Loucy (cell line): Measurements from ENCODE around the gene SLC9A8.

ENCODE experiments used
- H2AFZ ChIP-seq: fragments of 200-600 bp; sonication (generic); 2 replicates; pipeline ENCODE4 v1.6.0; 2016; ENCODE audit warnings: antibody characterized with exemption, mild to moderate bottlenecking, low read length, moderate library complexity
- H3F3A ChIP-seq: fragments of 200-600 bp; 2 replicates; pipeline ENCODE4 v1.6.0; 2016; ENCODE audit warnings: antibody characterized with exemption, low read depth, mild to moderate bottlenecking
- H3K27me3 ChIP-seq: fragments of 200-600 bp; sonication (generic); 2 replicates; pipeline ENCODE4 v1.6.1; 2014; ENCODE audit warnings: low read length, mild to moderate bottlenecking; ENCODE audit not compliant: insufficient read depth, poor library complexity, severe bottlenecking
- H3K36me3 ChIP-seq: fragments of 200-600 bp; sonication (generic); 2 replicates; pipeline ENCODE4 v1.6.1; 2016; ENCODE audit warnings: low read length; ENCODE audit not compliant: insufficient read depth
- H3K4me1 ChIP-seq: fragments of 200-600 bp; sonication (generic); 2 replicates; pipeline ENCODE4 v1.5.1; 2014; ENCODE audit warnings: low read length, mild to moderate bottlenecking; ENCODE audit not compliant: insufficient read depth, poor library complexity, severe bottlenecking
- H3K4me2 ChIP-seq: fragments of 200-600 bp; sonication (generic); 2 replicates; pipeline ENCODE4 v1.6.0; 2014; ENCODE audit warnings: antibody characterized with exemption, low read length, low read depth, mild to moderate bottlenecking; ENCODE audit not compliant: poor library complexity, severe bottlenecking
- H3K4me3 ChIP-seq: fragments of 200-600 bp; sonication (generic); 2 replicates; pipeline ENCODE4 v1.5.1; 2014; ENCODE audit warnings: low read length, mild to moderate bottlenecking, mixed read lengths; ENCODE audit not compliant: poor library complexity, severe bottlenecking
- H3K79me2 ChIP-seq: fragments of 200-600 bp; sonication (generic); 2 replicates; pipeline ENCODE4 v1.6.1; 2014; ENCODE audit warnings: low read length; ENCODE audit not compliant: insufficient read depth
- H3K9ac ChIP-seq: fragments of 200-600 bp; sonication (generic); 2 replicates; pipeline ENCODE4 v1.6.0; 2014; ENCODE audit warnings: mild to moderate bottlenecking, low read depth, low read length, moderate library complexity; ENCODE audit not compliant: poor library complexity, severe bottlenecking
- H3K9me2 ChIP-seq: fragments of 200-600 bp; sonication (generic); replicated peaks from 2 replicates; pipeline ENCODE4 v1.6.1; 2016; ENCODE audit warnings: low read depth, low read length, mixed read lengths
- H3K9me3 ChIP-seq: fragments of 200-600 bp; sonication (generic); 2 replicates; pipeline ENCODE4 v1.6.1; 2014; ENCODE audit warnings: mild to moderate bottlenecking, antibody characterized with exemption, low read length, low read depth; ENCODE audit not compliant: insufficient read depth
- H4K20me1 ChIP-seq: fragments of 200-600 bp; sonication (generic); 2 replicates; pipeline ENCODE4 v1.6.0; 2014; ENCODE audit warnings: antibody characterized with exemption, low read length, mild to moderate bottlenecking; ENCODE audit not compliant: insufficient read depth, poor library complexity, severe bottlenecking
- CTCF ChIP-seq: fragments of 200-600 bp; sonication (generic); conservative IDR thresholded peaks from 2 replicates; pipeline ENCODE4 v1.5.1; 2014; ENCODE audit warnings: mild to moderate bottlenecking, antibody characterized with exemption, low read length
- EZH2phosphoT487 ChIP-seq: fragments of 200-600 bp; IDR thresholded peaks from 2 replicates; pipeline ENCODE4 v1.6.1; 2018; ENCODE audit warnings: antibody characterized with exemption, mild to moderate bottlenecking, moderate library complexity, borderline replicate concordance

SLC9A8 gene

GRCh38 chr20:49878977-49879376 is 66.3 kb downstream of the SLC9A8 start:
- Histone ChIP-seq H3K27me3 (no peaks in the 10 kb centered on the region), H3K4me2 (no peak overlapping the region), H3K9ac (no peak overlapping the region), H3K79me2 (no peaks in the 10 kb centered on the region), H3K36me3 (peaks cover 12% of the 10 kb centered on the region; the same call in 1 of the 2 replicates), H3K4me3 (no peak overlapping the region), H3K9me2 (no peaks in the 10 kb centered on the region), H3K4me1 (no peaks in the 10 kb centered on the region), H2AFZ (no peak overlapping the region), H3F3A (no peaks in the 10 kb centered on the region), H4K20me1 (no peaks in the 10 kb centered on the region), H3K9me3 (no peaks in the 10 kb centered on the region)
- TF ChIP-seq EZH2phosphoT487 (no peak), CTCF (no peak)

- no peak overlapping the region for H3K9ac ChIP-seq
- TF ChIP-seq CTCF, result no peak
- TF ChIP-seq EZH2phosphoT487, result no peak
- no peak overlapping the region for H2AFZ ChIP-seq
- no peaks in the 10 kb centered on the region for H3K4me1 ChIP-seq
- no peaks in the 10 kb centered on the region for H3F3A ChIP-seq
- peaks cover 23% of the 10 kb centered on the region; the same call in 1 of the 2 replicates for H3K36me3 ChIP-seq
- no peaks in the 10 kb centered on the region for H3K27me3 ChIP-seq
- no peaks in the 10 kb centered on the region for H3K79me2 ChIP-seq
- H4K20me1 ChIP-seq, result no peaks in the 10 kb centered on the region
- no peaks in the 10 kb centered on the region for H3K9me3 ChIP-seq
- H3K4me2 ChIP-seq, result no peak overlapping the region
- no peaks in the 10 kb centered on the region for H3K9me2 ChIP-seq
- H3K4me3 ChIP-seq, result no peak overlapping the region
These were observed 67.5 kb downstream of the SLC9A8 start for GRCh38 chr20:49880177-49880576.

- TF ChIP-seq EZH2phosphoT487, result no peak
- no peak for TF ChIP-seq CTCF
- H3K9me2 ChIP-seq, result no peaks in the 10 kb centered on the region
- H3K4me2 ChIP-seq, result no peak overlapping the region
- no peak overlapping the region for H3K9ac ChIP-seq
- no peaks in the 10 kb centered on the region for H3K4me1 ChIP-seq
- no peaks in the 10 kb centered on the region for H4K20me1 ChIP-seq
- H3K4me3 ChIP-seq, result no peak overlapping the region
- H3K27me3 ChIP-seq, result no peaks in the 10 kb centered on the region
- H3K36me3 ChIP-seq, result peaks cover 26% of the 10 kb centered on the region; the same call in 1 of the 2 replicates
- H3F3A ChIP-seq, result no peaks in the 10 kb centered on the region
- no peaks in the 10 kb centered on the region for H3K9me3 ChIP-seq
- no peaks in the 10 kb centered on the region for H3K79me2 ChIP-seq
- H2AFZ ChIP-seq, result no peak overlapping the region
These were observed 68.3 kb downstream of the SLC9A8 start for GRCh38 chr20:49880724-49881445.
